ENCODE measurements around the gene TRPV4. TPM values are rescaled to one million over a fixed set of nuclear protein-coding genes. Genes with fewer than 3 reads are reported as not detected.
A peak's percentile ranks its signal among the peaks of the same experiment; 100 is the strongest.

The TRPV4 gene
- total RNA-seq, 1 donor from 2014 or later, result 0.56 TPM

DNA sequence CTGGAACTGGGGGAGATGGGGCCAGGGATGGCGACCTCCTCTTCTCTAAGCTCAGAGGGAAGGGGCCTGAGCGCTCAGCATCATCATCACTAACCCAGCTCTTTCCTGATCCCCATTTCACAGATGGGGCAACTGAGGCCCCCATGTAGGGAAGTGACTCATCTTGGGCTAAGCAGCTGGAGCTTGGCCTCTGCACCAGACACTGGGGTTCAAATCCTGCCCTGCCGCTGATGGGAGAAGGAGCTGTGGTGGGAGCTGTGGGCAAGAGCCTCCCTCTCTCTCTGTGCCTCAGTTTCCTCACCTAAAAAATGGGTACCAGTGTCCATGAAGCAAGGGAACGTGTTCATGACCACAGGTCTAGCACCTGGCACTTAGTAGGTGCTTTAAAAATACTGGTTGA is 2.6 kb upstream of the TRPV4 start:
- H3K4me1 ChIP-seq, result peaks cover 8% of the 10 kb centered on the region
- peaks cover 20% of the 10 kb centered on the region for H3F3A ChIP-seq (ENCODE audit: low read depth)
- Mint-ChIP-seq H3K9me3 (no peaks in the 10 kb centered on the region), H3K27me3 (ENCODE audit: insufficient read depth, low read depth) (peaks cover 16% of the 10 kb centered on the region), H3K27ac (no peak overlapping the region), H3K36me3 (no peaks in the 10 kb centered on the region), H3K4me1 (peaks cover 11% of the 10 kb centered on the region), H3K4me3 (no peak overlapping the region)
- no peaks in the 10 kb centered on the region for H3K36me3 ChIP-seq
- no peak overlapping the region for H3K27ac ChIP-seq
- no peak overlapping the region for H3K4me3 ChIP-seq
- H3K9me3 ChIP-seq (ENCODE audit: low read depth), result no peaks in the 10 kb centered on the region
- DNase-seq (ENCODE audit: low spot score), result no peak
- peaks cover 15% of the 10 kb centered on the region for H3K27me3 ChIP-seq
- no peak for TF ChIP-seq EZH2 (IDR thresholded peaks at IDR 0.05)
- TF ChIP-seq CTCF (IDR thresholded peaks at IDR 0.05), result no peak
- no peak for TF ChIP-seq EZH2phosphoT487 (IDR thresholded peaks at IDR 0.05)
- no peaks in the 10 kb centered on the region for H3K79me2 ChIP-seq (ENCODE audit: low read depth)
- no peak overlapping the region for H3K9ac ChIP-seq
- H3K4me2 ChIP-seq, result no peak overlapping the region
- H2AFZ ChIP-seq (replicated peaks), result no peak overlapping the region
- no peaks in the 10 kb centered on the region for H4K20me1 ChIP-seq (ENCODE audit: low read depth)

DNA sequence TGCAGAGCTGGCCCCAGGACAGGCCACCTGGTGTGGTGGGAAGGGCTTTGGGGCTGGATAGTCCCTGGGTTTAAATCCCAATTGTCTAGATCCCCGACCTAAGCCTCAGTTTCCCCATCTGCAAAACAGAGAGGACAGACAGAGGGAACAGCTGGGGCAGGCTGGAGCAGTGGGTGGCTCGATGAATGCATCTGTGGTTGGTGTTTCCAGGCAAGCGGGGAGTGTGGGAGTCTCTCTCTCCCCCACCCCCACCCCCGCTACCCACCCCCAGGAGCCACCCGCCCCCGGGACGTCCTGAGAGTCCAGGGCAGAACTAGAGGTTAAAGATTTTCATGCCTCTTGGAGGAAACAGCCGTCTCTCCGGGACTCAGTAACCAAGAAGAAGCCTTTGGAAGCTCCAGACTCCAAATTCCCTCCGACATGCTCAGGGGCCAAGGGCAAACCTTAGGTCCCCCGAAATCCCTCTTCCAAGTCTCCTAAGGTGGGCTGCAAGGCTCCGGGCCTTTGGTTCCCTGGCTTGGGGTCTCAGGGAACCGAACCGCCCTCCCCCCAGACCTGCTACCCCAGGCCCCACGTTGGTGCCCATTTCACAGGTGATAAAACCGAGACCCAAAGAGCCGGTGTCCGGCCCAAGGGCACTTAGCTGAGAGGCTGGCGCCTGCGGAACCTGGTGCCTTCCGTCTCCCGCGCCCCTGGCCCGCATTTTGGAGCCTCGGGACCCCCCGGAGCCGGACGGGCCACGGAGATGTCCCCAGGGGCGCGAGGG is 474 bp downstream of the TRPV4 start:
- Histone ChIP-seq H3K27ac (no peak overlapping the region), H3F3A (ENCODE audit: low read depth) (peaks cover 10% of the 10 kb centered on the region), H3K4me2 (peak overlapping the region; percentile 85), H3K27me3 (peaks cover 15% of the 10 kb centered on the region), H3K9me3 (ENCODE audit: low read depth) (no peaks in the 10 kb centered on the region), H3K79me2 (ENCODE audit: low read depth) (no peaks in the 10 kb centered on the region), H3K4me1 (no peaks in the 10 kb centered on the region), H2AFZ (replicated peaks) (peak overlapping the region; percentile 89), H3K4me3 (peak overlapping the region; percentile 72), H4K20me1 (ENCODE audit: low read depth) (no peaks in the 10 kb centered on the region), H3K9ac (no peak overlapping the region), H3K36me3 (no peaks in the 10 kb centered on the region)
- H3K9me3 Mint-ChIP-seq, result no peaks in the 10 kb centered on the region
- H3K4me3 Mint-ChIP-seq, result no peak overlapping the region
- DNase-seq (ENCODE audit: low spot score), result no peak
- peaks cover 17% of the 10 kb centered on the region for H3K27me3 Mint-ChIP-seq (ENCODE audit: insufficient read depth, low read depth)
- no peaks in the 10 kb centered on the region for H3K36me3 Mint-ChIP-seq
- peaks cover 6% of the 10 kb centered on the region for H3K4me1 Mint-ChIP-seq
- no peak overlapping the region for H3K27ac Mint-ChIP-seq
- TF ChIP-seq EZH2 (IDR thresholded peaks at IDR 0.05), result no peak

- H3K9me3 Mint-ChIP-seq, result no peaks in the 10 kb centered on the region
- H4K20me1 ChIP-seq (ENCODE audit: low read depth), result no peaks in the 10 kb centered on the region
- peaks cover 15% of the 10 kb centered on the region for H3K27me3 ChIP-seq
- TF ChIP-seq EZH2 (IDR thresholded peaks at IDR 0.05) (no peak), CTCF (IDR thresholded peaks at IDR 0.05) (no peak), EZH2phosphoT487 (IDR thresholded peaks at IDR 0.05) (no peak)
- peaks cover 17% of the 10 kb centered on the region for H3K27me3 Mint-ChIP-seq (ENCODE audit: insufficient read depth, low read depth)
- H3K4me2 ChIP-seq, result peak overlapping the region; percentile 85
- no peak overlapping the region for H3K9ac ChIP-seq
- peaks cover 6% of the 10 kb centered on the region for H3K4me1 Mint-ChIP-seq
- H3K4me1 ChIP-seq, result no peaks in the 10 kb centered on the region
- no peaks in the 10 kb centered on the region for H3K9me3 ChIP-seq (ENCODE audit: low read depth)
- H3K36me3 Mint-ChIP-seq, result no peaks in the 10 kb centered on the region
- no peak overlapping the region for H3K27ac ChIP-seq
- H3K4me3 Mint-ChIP-seq, result no peak overlapping the region
- no peak for DNase-seq (ENCODE audit: low spot score)
- no peaks in the 10 kb centered on the region for H3K79me2 ChIP-seq (ENCODE audit: low read depth)
- H3F3A ChIP-seq (ENCODE audit: low read depth), result peaks cover 10% of the 10 kb centered on the region
- no peak overlapping the region for H2AFZ ChIP-seq (replicated peaks)
- no peaks in the 10 kb centered on the region for H3K36me3 ChIP-seq
- no peak overlapping the region for H3K27ac Mint-ChIP-seq
- H3K4me3 ChIP-seq, result no peak overlapping the region
These were observed 1.3 kb downstream of the TRPV4 start for GRCh38 chr12:109831929-109832328.

DNA sequence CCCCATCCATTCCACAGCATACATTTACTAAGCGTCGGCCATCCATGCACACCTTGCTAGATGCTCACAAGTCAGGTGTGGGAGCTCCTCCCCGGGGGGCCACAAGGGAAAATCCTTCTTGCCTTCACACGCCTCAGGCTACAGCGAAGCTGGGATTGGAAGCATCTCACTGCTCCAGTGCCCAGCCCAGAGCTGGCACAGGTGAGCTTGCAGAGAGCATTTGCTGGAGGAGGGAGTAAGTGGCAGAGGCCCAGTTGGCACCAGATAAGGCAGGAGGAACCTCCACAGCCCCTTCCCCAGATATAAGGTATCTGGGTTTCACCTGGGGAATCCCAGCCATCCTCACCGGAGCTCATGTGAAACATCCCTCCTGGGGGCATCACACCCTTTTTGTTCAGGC is 1.8 kb downstream of the TRPV4 start:
- DNase-seq (ENCODE audit: low spot score), result no peak
- H3K27ac ChIP-seq, result no peak overlapping the region
- no peaks in the 10 kb centered on the region for H3K4me1 ChIP-seq
- H3K9me3 ChIP-seq (ENCODE audit: low read depth), result no peaks in the 10 kb centered on the region
- H3F3A ChIP-seq (ENCODE audit: low read depth), result peaks cover 10% of the 10 kb centered on the region
- Mint-ChIP-seq H3K36me3 (no peaks in the 10 kb centered on the region), H3K9me3 (no peaks in the 10 kb centered on the region), H3K4me1 (peaks cover 6% of the 10 kb centered on the region), H3K27me3 (ENCODE audit: insufficient read depth, low read depth) (peaks cover 20% of the 10 kb centered on the region), H3K4me3 (no peak overlapping the region), H3K27ac (no peak overlapping the region)
- H3K9ac ChIP-seq, result no peak overlapping the region
- H3K36me3 ChIP-seq, result no peaks in the 10 kb centered on the region
- no peaks in the 10 kb centered on the region for H3K79me2 ChIP-seq (ENCODE audit: low read depth)
- TF ChIP-seq EZH2phosphoT487 (IDR thresholded peaks at IDR 0.05), result no peak
- TF ChIP-seq CTCF (IDR thresholded peaks at IDR 0.05), result no peak
- TF ChIP-seq EZH2 (IDR thresholded peaks at IDR 0.05), result no peak
- H3K27me3 ChIP-seq, result peaks cover 15% of the 10 kb centered on the region
- no peak overlapping the region for H3K4me2 ChIP-seq
- no peak overlapping the region for H2AFZ ChIP-seq (replicated peaks)
- H4K20me1 ChIP-seq (ENCODE audit: low read depth), result no peaks in the 10 kb centered on the region
- H3K4me3 ChIP-seq, result no peak overlapping the region

Measured in neural progenitor cell (in vitro differentiated cells).